H1 (cell line): ENCODE results near the gene MRPL28. TPM values are rescaled to one million over a fixed set of nuclear protein-coding genes. Genes with fewer than 3 reads are reported as not detected.

Experiments
- CTCF ChIA-PET: fragments of 300-600 bp; sonication (Branson Sonifier 250); formaldehyde crosslinking; loops from one replicate; lab custom pipeline; 2021; ENCODE audit not compliant: partially characterized antibody; lab: Charles Lee
- POLR2A ChIA-PET: fragments of 300-600 bp; sonication (Branson Sonifier 250); formaldehyde crosslinking; loops from one replicate; lab custom pipeline; 2021; ENCODE audit warnings: inconsistent platforms; ENCODE audit not compliant: partially characterized antibody; lab: Charles Lee
- DNase-seq, 2 experiments: peaks; one replicate each; pipeline versions ENCODE4 v3.0.0 to v3.0.0-alpha.2; 2010 to 2022; ENCODE audit warnings: low spot score in 2 of 2, low read depth in 1 of 2, mixed read lengths in 1 of 2
- FAIRE-seq: peaks from 2 replicates; lab custom pipeline; 2011; peaks lifted over from hg19 to GRCh38; lab: Jason Lieb, UNC
- H2AFZ ChIP-seq: 2 replicates; pipeline ENCODE4 v1.8.1; 2012; ENCODE audit warnings: low read length, inconsistent platforms
- H2AK5ac ChIP-seq: 2 replicates; pipeline ENCODE4 v1.6.1; 2013; ENCODE audit warnings: low read depth, low read length
- H2BK120ac ChIP-seq: replicated peaks from 2 replicates; pipeline ENCODE3; 2013; ENCODE audit warnings: low read depth, low read length, inconsistent platforms
- H2BK12ac ChIP-seq: 2 replicates; pipeline ENCODE4 v1.6.1; 2013; ENCODE audit warnings: low read depth, low read length
- H2BK15ac ChIP-seq: 2 replicates; pipeline ENCODE4 v1.6.1; 2013; ENCODE audit warnings: low read length
- H2BK20ac ChIP-seq: 2 replicates; pipeline ENCODE4 v1.6.1; 2013; ENCODE audit warnings: low read length
- H2BK5ac ChIP-seq: 2 replicates; pipeline ENCODE4 v1.6.1; 2013; ENCODE audit warnings: low read depth, low read length
- H3K14ac ChIP-seq: 2 replicates; pipeline ENCODE4 v1.6.1; 2013; ENCODE audit warnings: inconsistent platforms; ENCODE audit not compliant: insufficient read length
- H3K18ac ChIP-seq: 2 replicates; pipeline ENCODE4 v1.6.1; 2013; ENCODE audit warnings: low read length; ENCODE audit errors: extremely low read depth
- H3K23ac ChIP-seq: 2 replicates; pipeline ENCODE4 v1.6.1; 2013; ENCODE audit warnings: inconsistent platforms; ENCODE audit not compliant: insufficient read length
- H3K23me2 ChIP-seq: 2 replicates; pipeline ENCODE4 v1.6.1; 2013; ENCODE audit warnings: low read depth, low read length
- H3K27ac ChIP-seq: 2 replicates; pipeline ENCODE4 v1.6.1; 2011; ENCODE audit warnings: low read depth, low read length, inconsistent platforms
- H3K27me3 ChIP-seq, 4 experiments: replicated peaks in 1 of 4; 1 replicate in 1 of 4; 2 replicates in 3 of 4; pipeline versions ENCODE4 v1.6.1 to v1.8.1; 2011 to 2013; ENCODE audit warnings: low read length in 3 of 4, mild to moderate bottlenecking in 3 of 4, inconsistent platforms in 2 of 4, mixed read lengths in 2 of 4, moderate library complexity in 1 of 4; ENCODE audit not compliant: control insufficient read depth in 3 of 4, insufficient read depth in 3 of 4; ENCODE audit errors: extremely low read depth in 1 of 4
- H3K36me3 ChIP-seq, 4 experiments: 2 replicates each; pipeline versions ENCODE4 v1.6.1 to v1.8.1; 2011 to 2013; ENCODE audit warnings: mild to moderate bottlenecking in 4 of 4, low read length in 3 of 4, moderate library complexity in 2 of 4, control low read depth in 1 of 4, inconsistent platforms in 1 of 4; ENCODE audit not compliant: insufficient read depth in 4 of 4, control insufficient read depth in 2 of 4
- H3K4ac ChIP-seq: replicated peaks from 2 replicates; pipeline ENCODE3; 2013; ENCODE audit warnings: low read length, low read depth, mixed read lengths, inconsistent platforms; ENCODE audit not compliant: insufficient read length
- H3K4me1 ChIP-seq, 4 experiments: replicated peaks in 1 of 4; 1 replicate in 1 of 4; 2 replicates in 3 of 4; pipeline versions ENCODE4 v1.6.1 to v1.8.1; 2011 to 2013; ENCODE audit warnings: low read length in 3 of 4, inconsistent platforms in 2 of 4, mixed read lengths in 1 of 4; ENCODE audit not compliant: insufficient read depth in 4 of 4, control insufficient read depth in 3 of 4
- H3K4me2 ChIP-seq, 2 experiments: 2 replicates each; pipeline versions ENCODE4 v1.6.1 to v1.8.1; 2011 to 2013; ENCODE audit warnings: low read depth in 2 of 2, low read length in 2 of 2, control low read depth in 1 of 2, inconsistent platforms in 1 of 2, mild to moderate bottlenecking in 1 of 2; ENCODE audit not compliant: insufficient read depth in 1 of 2
- H3K4me3 ChIP-seq, 4 experiments: fragments of 200-600, 300-600 bp in 1 of 4; sonication (generic), shearing (Covaris generic), sonication (Bioruptor Twin) in 1 of 4; 2 replicates each; pipeline versions ENCODE4 v1.5.1 to v1.8.1; 2011 to 2016; ENCODE audit warnings: low read length in 4 of 4, low read depth in 3 of 4, control low read depth in 2 of 4, inconsistent platforms in 2 of 4, mild to moderate bottlenecking in 2 of 4, mixed read lengths in 1 of 4, moderate library complexity in 1 of 4; ENCODE audit not compliant: insufficient read depth in 2 of 4; ENCODE audit errors: extremely low read depth in 1 of 4
- H3K56ac ChIP-seq: replicated peaks from 2 replicates; pipeline ENCODE3; 2013; ENCODE audit warnings: low read depth, mild to moderate bottlenecking, mixed read lengths, low read length, inconsistent platforms; ENCODE audit not compliant: insufficient read length
- H3K79me1 ChIP-seq: 2 replicates; pipeline ENCODE4 v1.6.1; 2013; ENCODE audit warnings: low read depth, low read length, control low read depth
- H3K79me2 ChIP-seq, 2 experiments: 2 replicates each; pipeline versions ENCODE4 v1.6.1 to v1.8.1; 2012 to 2013; ENCODE audit warnings: low read length in 2 of 2, mild to moderate bottlenecking in 2 of 2, inconsistent platforms in 1 of 2; ENCODE audit not compliant: insufficient read depth in 2 of 2, control insufficient read depth in 1 of 2
- H3K9ac ChIP-seq, 4 experiments: replicated peaks in 1 of 4; 1 replicate in 1 of 4; 2 replicates in 3 of 4; pipeline versions ENCODE4 v1.6.1 to v1.8.1; 2011 to 2013; ENCODE audit warnings: low read depth in 3 of 4, low read length in 3 of 4, control low read depth in 2 of 4, mild to moderate bottlenecking in 2 of 4, moderate library complexity in 2 of 4, inconsistent platforms in 1 of 4; ENCODE audit errors: extremely low read depth in 1 of 4
- H3K9me3 ChIP-seq, 2 experiments: 2 replicates each; pipeline versions ENCODE4 v1.6.1 to v1.8.1; 2012 to 2013; ENCODE audit warnings: mild to moderate bottlenecking in 2 of 2, moderate library complexity in 2 of 2, control low read depth in 1 of 2, inconsistent platforms in 1 of 2, low read depth in 1 of 2, low read length in 1 of 2, mixed read lengths in 1 of 2; ENCODE audit not compliant: insufficient read depth in 2 of 2
- H4K20me1 ChIP-seq, 2 experiments: replicated peaks in 1 of 2; 2 replicates each; pipeline versions ENCODE3 to v1.8.1; 2011 to 2013; ENCODE audit warnings: inconsistent platforms in 2 of 2, low read length in 2 of 2, mild to moderate bottlenecking in 1 of 2; ENCODE audit not compliant: insufficient read depth in 2 of 2, control insufficient read depth in 1 of 2
- H4K5ac ChIP-seq: 2 replicates; pipeline ENCODE4 v1.6.1; 2013; ENCODE audit warnings: low read length, low read depth, mixed read lengths, inconsistent platforms; ENCODE audit not compliant: insufficient read length
- H4K8ac ChIP-seq: 2 replicates; pipeline ENCODE4 v1.8.0; 2013; ENCODE audit warnings: mild to moderate bottlenecking, moderate library complexity, low read length, inconsistent platforms; ENCODE audit not compliant: insufficient read depth; ENCODE audit errors: extremely low read depth
- H4K91ac ChIP-seq: replicated peaks from 2 replicates; pipeline ENCODE3; 2013; ENCODE audit warnings: low read length, mixed read lengths, inconsistent platforms; ENCODE audit not compliant: insufficient read length
- CBX8 ChIP-seq: fragments of 300-800, 300-1000 bp; sonication (generic); IDR thresholded peaks from 2 replicates; pipeline ENCODE4 v1.7.1; 2016; ENCODE audit warnings: low read depth, low read length, borderline replicate concordance
- NANOG ChIP-seq: IDR thresholded peaks from 2 replicates; pipeline ENCODE4 v1.6.1; 2011; ENCODE audit warnings: low read length, low read depth, mild to moderate bottlenecking, inconsistent platforms; ENCODE audit not compliant: insufficient read depth, poor library complexity, severe bottlenecking
- SIRT6 ChIP-seq: IDR thresholded peaks from one replicate; pipeline ENCODE4 v1.7.1; 2012; ENCODE audit warnings: low read length, inconsistent platforms
- SRF ChIP-seq: IDR thresholded peaks from 2 replicates; pipeline ENCODE4 v1.6.1; 2011; ENCODE audit warnings: mild to moderate bottlenecking, low read depth, low read length, moderate library complexity
- YY1 ChIP-seq: IDR thresholded peaks from 2 replicates; pipeline ENCODE4 v1.6.1; 2011; ENCODE audit warnings: low read depth, mild to moderate bottlenecking, low read length
- ZNF274 ChIP-seq: IDR thresholded peaks from 2 replicates; pipeline ENCODE4 v1.7.0; 2012; ENCODE audit warnings: low read length, borderline replicate concordance; ENCODE audit errors: extremely low read depth
- WGBS, 2 experiments: shearing (Covaris generic) in 1 of 2; methylation state at CpG; one replicate each; pipeline versions ENCODE4 v1.1.6 to v1.1.7; 2013 to 2015; ENCODE audit warnings: low lambda C conversion rate in 2 of 2, mixed read lengths in 2 of 2, inconsistent platforms in 1 of 2, low coverage in 1 of 2, missing lambda C conversion rate in 1 of 2; ENCODE audit not compliant: insufficient replicate concordance in 2 of 2, insufficient coverage in 1 of 2, insufficient read length in 1 of 2; ENCODE audit errors: extremely low coverage in 1 of 2, missing lambda C conversion rate in 1 of 2; 5-methylcytosine and 5-hydroxymethylcytosine counted together
- polyA plus RNA-seq, 7 experiments: library from polyadenylated mRNA; depleted of rRNA in 3 of 7; stranded (reverse) in 5 of 7; unstranded in 2 of 7; fragments of >200 nt in 5 of 7; fragments of 200-250 nt in 2 of 7; gene quantifications; 1 replicate in 5 of 7; 2 replicates in 1 of 7; 4 replicates in 1 of 7; pipeline versions ENCODE4 v1.2.1 to v1.2.3, GENCODE V29; 2011 to 2013; ENCODE audit warnings: missing spikeins in 2 of 7, mixed read lengths in 2 of 7
- total RNA-seq: library from RNA; stranded (reverse); fragmentation: NEBNext Ultra II Directional; extraction: Animal tissue kit (Norgen Biotek cat#: 25700); gene quantifications from 2 replicates; pipeline ENCODE4 v1.2.1, GENCODE V29; 2021
- TF ChIP-seq, protein P1 (sequence below): IDR thresholded peaks from 2 replicates; pipeline ENCODE4 v1.6.1; 2011; ENCODE audit warnings: low read depth, mild to moderate bottlenecking, low read length; ENCODE audit not compliant: insufficient read depth

The MRPL28 gene
- total and polyA plus RNA-seq, 2 of the 8 experiments (the other 6 are each of a cell fraction or from before 2014, with no cell fraction given): 88.9 to 188 TPM

- Histone ChIP-seq H3K27ac (no peak overlapping the region), H3K9me3 (no peaks in the 10 kb centered on the region), H3K56ac (no peak overlapping the region), H3K14ac (no peak overlapping the region), H3K18ac (no peak overlapping the region), H2AFZ (no peak overlapping the region), H4K91ac (no peak overlapping the region), H3K4me2 (no peak overlapping the region), H2BK20ac (no peak overlapping the region), H2BK12ac (no peak overlapping the region), H4K8ac (no peak overlapping the region), H3K9ac (no peak overlapping the region; a peak in 1 of 7 replicates), H4K5ac (no peak overlapping the region), H3K23ac (no peak overlapping the region), H2AK5ac (no peak overlapping the region), H3K4ac (no peak overlapping the region), H2BK15ac (no peak overlapping the region), H4K20me1 (peaks cover 29 to 47% of the 10 kb centered on the region in 2 experiments), H3K36me3 (no peaks in the 10 kb centered on the region; a peak in 1 of 8 replicates), H3K27me3 (no peaks in the 10 kb centered on the region), H2BK5ac (no peak overlapping the region), H3K79me2 (peaks cover 0 to 78% of the 10 kb centered on the region in 2 experiments; a peak in 3 of 4 replicates), H3K79me1 (peaks cover 39% of the 10 kb centered on the region), H3K4me3 (no peak overlapping the region), H2BK120ac (no peak overlapping the region), H3K23me2 (no peaks in the 10 kb centered on the region; the same call in 1 of the 2 replicates), H3K4me1 (peaks cover 0 to 17% (median 13%) of the 10 kb centered on the region in 4 experiments; a peak in 6 of 7 replicates)
- TF ChIP-seq, protein P1, sequence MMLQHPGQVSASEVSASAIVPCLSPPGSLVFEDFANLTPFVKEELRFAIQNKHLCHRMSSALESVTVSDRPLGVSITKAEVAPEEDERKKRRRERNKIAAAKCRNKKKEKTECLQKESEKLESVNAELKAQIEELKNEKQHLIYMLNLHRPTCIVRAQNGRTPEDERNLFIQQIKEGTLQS: no peak
- TF ChIP-seq NANOG (no peak), CBX8 (no peak), SIRT6 (no peak), YY1 (no peak), SRF (no peak), ZNF274 (no peak)
- POLR2A ChIA-PET: interaction anchor here (1.4 kb wide), 1 partner anchor 119 kb away, joined by 4 read pairs; no protein-coding TSS in a partner anchor
- CTCF ChIA-PET: interaction anchor here (0.5 to 5.2 kb wide), 8 partner anchors 11 to 97 kb away, joined by 3 to 46 read pairs (median 5); no protein-coding TSS in a partner anchor
- no peak for FAIRE-seq
- WGBS, 2 experiments: 98% methylated on average over 5 of the region's 5 CpGs; no CpG with 5 or more reads in 1 of the 2 experiments
- DNase-seq: no peak
Measured at GRCh38 chr16:320206-320605, 50.1 kb downstream of the MRPL28 start.
